Measurements from ENCODE around the gene ANKRD12.
"Not testable (repeated sequence)": the region's sequence is repeated elsewhere in the genome, so short reads cannot be mapped to it uniquely, and the experiment has no call there.

Gene ANKRD12

GRCh38 chr18:9147440-9148202 is 11.0 kb downstream of the ANKRD12 start:
- DNase-seq, result peak; percentile 46

- no peak for DNase-seq
These were observed 11.6 kb downstream of the ANKRD12 start for GRCh38 chr18:9148203-9148552.

- no peak for DNase-seq
These were observed 13.5 kb downstream of the ANKRD12 start for GRCh38 chr18:9150121-9150520.

GRCh38 chr18:9153256-9153655 is 16.7 kb downstream of the ANKRD12 start:
- no peak for DNase-seq

- DNase-seq, result no peak
These were observed 20.1 kb downstream of the ANKRD12 start for GRCh38 chr18:9156604-9157249.

GRCh38 chr18:9157806-9158205 is 21.2 kb downstream of the ANKRD12 start:
- no peak for DNase-seq

GRCh38 chr18:9160014-9160413 is 23.4 kb downstream of the ANKRD12 start:
- no peak for DNase-seq

GRCh38 chr18:9162663-9163062 is 26.1 kb downstream of the ANKRD12 start:
- DNase-seq, result not testable (repeated sequence)

- DNase-seq, result not testable (repeated sequence)
These were observed 27.6 kb downstream of the ANKRD12 start for GRCh38 chr18:9164149-9164548.

GRCh38 chr18:9165883-9166282 is 29.3 kb downstream of the ANKRD12 start:
- DNase-seq, result not testable (repeated sequence)

GRCh38 chr18:9169515-9169914 is 32.9 kb downstream of the ANKRD12 start:
- not testable (repeated sequence) for DNase-seq

GRCh38 chr18:9171919-9172318 is 35.3 kb downstream of the ANKRD12 start:
- DNase-seq, result not testable (repeated sequence)

GRCh38 chr18:9172506-9173127 is 36.0 kb downstream of the ANKRD12 start:
- DNase-seq, result no peak

- DNase-seq, result no peak
These were observed 37.2 kb downstream of the ANKRD12 start for GRCh38 chr18:9173770-9174233.

GRCh38 chr18:9174302-9174701 is 37.7 kb downstream of the ANKRD12 start:
- DNase-seq, result no peak

- no peak for DNase-seq
These were observed 38.5 kb downstream of the ANKRD12 start for GRCh38 chr18:9175115-9175514.

- no peak for DNase-seq
These were observed 40.5 kb downstream of the ANKRD12 start for GRCh38 chr18:9177031-9177430.

- no peak for DNase-seq
These were observed 40.9 kb downstream of the ANKRD12 start for GRCh38 chr18:9177466-9177865.

- DNase-seq, result no peak
These were observed 42.0 kb downstream of the ANKRD12 start for GRCh38 chr18:9178557-9178956.

- DNase-seq, result no peak
These were observed 44.7 kb downstream of the ANKRD12 start for GRCh38 chr18:9181275-9181674.

GRCh38 chr18:9182852-9183399 is 46.3 kb downstream of the ANKRD12 start:
- DNase-seq, result no peak

- DNase-seq, result no peak
These were observed 48.5 kb downstream of the ANKRD12 start for GRCh38 chr18:9184998-9185613.

Data from right hindlimb (tissue), 1 donor.